ENCODE results near the gene EFHD2. TPM values are rescaled to one million over a fixed set of nuclear protein-coding genes. Genes with fewer than 3 reads are reported as not detected.

Gene EFHD2
- total and polyA plus RNA-seq, 8 donors = 11.9 to 107 (median 18.2) TPM

GRCh38 chr1:15451014-15451722 lies 41.5 kb downstream of the EFHD2 start:
- Histone ChIP-seq H3K9me3 (no peaks in the 10 kb centered on the region), H3K27me3 (peaks cover 0 to 8% of the 10 kb centered on the region in 2 donors), H3K27ac (no peak overlapping the region), H3K36me3 (no peaks in the 10 kb centered on the region), H3K4me1 (no peaks in the 10 kb centered on the region), H3K4me3 (no peak overlapping the region)
- no peak for DNase-seq
- TF ChIP-seq CTCF (IDR thresholded peaks at IDR 0.05) = no peak
- intact Hi-C loops (cut with DNase I) = no loop called here
- ATAC-seq = no peak

GRCh38 chr1:15452216-15452615 lies 42.5 kb downstream of the EFHD2 start:
- Histone ChIP-seq H3K27ac (no peak overlapping the region), H3K27me3 (peaks cover 0 to 6% of the 10 kb centered on the region in 2 donors), H3K4me3 (no peak overlapping the region), H3K4me1 (no peaks in the 10 kb centered on the region), H3K9me3 (no peaks in the 10 kb centered on the region), H3K36me3 (no peaks in the 10 kb centered on the region)
- ATAC-seq (no peak), DNase-seq (no peak)
- intact Hi-C loops (cut with DNase I) = no loop called here
- no peak for TF ChIP-seq CTCF (IDR thresholded peaks at IDR 0.05)

- Histone ChIP-seq H3K9me3 (no peaks in the 10 kb centered on the region), H3K27ac (no peak overlapping the region), H3K27me3 (no peaks in the 10 kb centered on the region), H3K4me3 (no peak overlapping the region), H3K4me1 (no peaks in the 10 kb centered on the region), H3K36me3 (no peaks in the 10 kb centered on the region)
- ATAC-seq = no peak
- intact Hi-C loops (cut with DNase I) = no loop called here
- TF ChIP-seq CTCF (IDR thresholded peaks at IDR 0.05) = no peak
- no peak for DNase-seq
Observed at GRCh38 chr1:15452866-15453571, 43.3 kb downstream of the EFHD2 start.

- H3K27ac ChIP-seq = peak overlapping the region in 1 of 2 donors; percentile 3
- no peaks in the 10 kb centered on the region for H3K27me3 ChIP-seq
- TF ChIP-seq CTCF (IDR thresholded peaks at IDR 0.05) = no peak
- no peak overlapping the region for H3K4me3 ChIP-seq
- no peaks in the 10 kb centered on the region for H3K9me3 ChIP-seq
- DNase-seq (no peak), ATAC-seq (no peak)
- intact Hi-C loops (cut with DNase I) = no loop called here
- H3K36me3 ChIP-seq = no peaks in the 10 kb centered on the region
- no peaks in the 10 kb centered on the region for H3K4me1 ChIP-seq
Observed at GRCh38 chr1:15453734-15454133, 44.0 kb downstream of the EFHD2 start.

- ATAC-seq = peak; percentile 38
- TF ChIP-seq CTCF (IDR thresholded peaks at IDR 0.05) = no peak
- peak overlapping the region in 1 of 2 donors; percentile 3 for H3K27ac ChIP-seq
Observed at GRCh38 chr1:15454256-15454655, 44.6 kb downstream of the EFHD2 start.

More at GRCh38 chr1:15454256-15454655, 44.6 kb downstream of the EFHD2 start:
- intact Hi-C loops (cut with DNase I) = no loop called here
- H3K36me3 ChIP-seq = no peaks in the 10 kb centered on the region
- H3K9me3 ChIP-seq = no peaks in the 10 kb centered on the region
- no peaks in the 10 kb centered on the region for H3K4me1 ChIP-seq
- H3K27me3 ChIP-seq = no peaks in the 10 kb centered on the region
- DNase-seq = no peak
- no peak overlapping the region for H3K4me3 ChIP-seq
